B cell (primary cell): ENCODE data around the gene GPR137C. TPM values are rescaled to one million over a fixed set of nuclear protein-coding genes. Genes with fewer than 3 reads are reported as not detected.

Experiments
- ATAC-seq: fragments of 200-7000 bp; cut with Tn5 transposase; one replicate; pipeline ENCODE4 v1.10.0; 2021; ENCODE audit warnings: low read depth, mild to moderate bottlenecking, moderate number of reproducible peaks, moderate library complexity
- CTCF ChIA-PET: fragments of 350-600 bp; sonication (Branson Sonifier 250); formaldehyde crosslinking; loops from one replicate; lab custom pipeline; 2021; ENCODE audit warnings: antibody characterized with exemption, inconsistent platforms; lab: Charles Lee
- POLR2A ChIA-PET: fragments of 350-600 bp; sonication (Branson Sonifier 250); formaldehyde crosslinking; loops from one replicate; lab custom pipeline; 2021; ENCODE audit warnings: antibody characterized with exemption; lab: Charles Lee
- DNase-seq: peaks from one replicate; pipeline ENCODE4 v3.0.0; 2013
- H2AFZ ChIP-seq: 2 replicates; pipeline ENCODE4 v1.6.1; 2012; ENCODE audit warnings: mild to moderate bottlenecking, low read depth, low read length; ENCODE audit not compliant: insufficient read depth, poor library complexity, severe bottlenecking
- H3K27ac ChIP-seq, 2 donors: 1 replicate in 1 of 2; 2 replicates in 1 of 2; pipeline ENCODE4 v1.5.1; 2012 to 2013; ENCODE audit warnings: low read length in 2 of 2, mild to moderate bottlenecking in 2 of 2, moderate library complexity in 1 of 2
- H3K27me3 ChIP-seq, 4 experiments: fragments of 200-600 bp in 1 of 4; sonication (generic) in 1 of 4; replicated peaks in 1 of 4; 1 replicate in 2 of 4; 2 replicates in 2 of 4; pipeline versions ENCODE4 v1.6.1 to v1.7.0; 2013 to 2016; ENCODE audit warnings: low read length in 3 of 4, mild to moderate bottlenecking in 2 of 4, mixed read lengths in 1 of 4, moderate library complexity in 1 of 4; ENCODE audit not compliant: insufficient read depth in 4 of 4, control insufficient read depth in 3 of 4; ENCODE audit errors: control extremely low read depth in 1 of 4
- H3K36me3 ChIP-seq, 2 experiments: replicated peaks in 1 of 2; 1 replicate in 1 of 2; 2 replicates in 1 of 2; pipeline versions ENCODE4 v1.6.1 to v1.7.1; 2013; ENCODE audit warnings: low read length in 1 of 2; ENCODE audit not compliant: insufficient read depth in 2 of 2, control insufficient read depth in 1 of 2; ENCODE audit errors: control extremely low read depth in 1 of 2, extremely low read depth in 1 of 2
- H3K4me1 ChIP-seq, 2 donors: fragments of 200-600 bp in 1 of 2; sonication (generic) in 1 of 2; 1 replicate in 1 of 2; 2 replicates in 1 of 2; pipeline versions ENCODE4 v1.5.1 to v1.6.1; 2013 to 2017; ENCODE audit warnings: low read length in 2 of 2; ENCODE audit not compliant: control insufficient read depth in 2 of 2, insufficient read depth in 2 of 2
- H3K4me2 ChIP-seq: replicated peaks from 2 replicates; pipeline ENCODE3; 2012; ENCODE audit warnings: mild to moderate bottlenecking, low read depth, low read length; ENCODE audit not compliant: poor library complexity, severe bottlenecking
- H3K4me3 ChIP-seq, 5 experiments: fragments of 200-600 bp in 1 of 5; sonication (generic) in 1 of 5; 1 replicate in 3 of 5; 2 replicates in 2 of 5; pipeline versions ENCODE4 v1.5.1 to v1.7.0; 2011 to 2016; ENCODE audit warnings: low read length in 4 of 5, mild to moderate bottlenecking in 4 of 5, low read depth in 2 of 5, control low read depth in 1 of 5, moderate library complexity in 1 of 5; ENCODE audit not compliant: insufficient read depth in 1 of 5; ENCODE audit errors: control extremely low read depth in 1 of 5, extremely low read depth in 1 of 5
- H3K79me2 ChIP-seq: fragments of 200-600 bp; sonication (generic); one replicate; pipeline ENCODE4 v1.6.0; 2016; ENCODE audit warnings: low read length; ENCODE audit not compliant: control insufficient read depth, insufficient read depth
- H3K9ac ChIP-seq: fragments of 200-600 bp; sonication (generic); 2 replicates; pipeline ENCODE4 v1.6.1; 2017; ENCODE audit warnings: mild to moderate bottlenecking, low read length, moderate library complexity
- H3K9me3 ChIP-seq, 3 donors: one replicate each; pipeline versions ENCODE4 v1.6.1 to v1.7.1; 2013; ENCODE audit warnings: low read length in 2 of 3; ENCODE audit not compliant: control insufficient read depth in 2 of 3, insufficient read depth in 1 of 3; ENCODE audit errors: control extremely low read depth in 1 of 3
- H4K20me1 ChIP-seq: 2 replicates; pipeline ENCODE4 v1.6.0; 2012; ENCODE audit warnings: mild to moderate bottlenecking, low read length; ENCODE audit not compliant: insufficient read depth, control insufficient read depth, poor library complexity, severe bottlenecking
- H3K27ac Mint-ChIP-seq: one replicate; pipeline ENCODE4 v1.8.0; 2021; ENCODE audit warnings: mixed read lengths
- H3K27me3 Mint-ChIP-seq: one replicate; pipeline ENCODE4 v1.8.0; 2021; ENCODE audit warnings: mixed read lengths
- H3K4me1 Mint-ChIP-seq: one replicate; pipeline ENCODE4 v1.8.0; 2021; ENCODE audit warnings: mixed read lengths
- H3K4me3 Mint-ChIP-seq: one replicate; pipeline ENCODE4 v1.8.0; 2021; ENCODE audit warnings: mixed read lengths
- H3K9me3 Mint-ChIP-seq: one replicate; pipeline ENCODE4 v1.8.0; 2022; ENCODE audit warnings: mixed read lengths; ENCODE audit not compliant: insufficient read depth
- CTCF ChIP-seq: fragments of 200-600 bp; IDR thresholded peaks from one replicate; pipeline ENCODE4 v1.8.0; 2022; ENCODE audit warnings: antibody characterized with exemption, mild to moderate bottlenecking
- EZH2 ChIP-seq: IDR thresholded peaks from 2 replicates; pipeline ENCODE4 v1.6.1; 2012; ENCODE audit warnings: borderline replicate concordance, low read depth, mild to moderate bottlenecking, moderate library complexity, low read length; ENCODE audit not compliant: insufficient read depth, poor library complexity, severe bottlenecking
- WGBS: methylation state at CpG from one replicate; pipeline ENCODE4 v1.1.5; 2013; ENCODE audit warnings: missing lambda C conversion rate; ENCODE audit not compliant: insufficient coverage; 5-methylcytosine and 5-hydroxymethylcytosine counted together
- intact Hi-C: fragments of 100-400 bp; cut with micrococcal nuclease; formaldehyde crosslinking; loops from one replicate; pipeline ENCODE4 v1.10.0; 2022
- polyA plus RNA-seq: library from polyadenylated mRNA; depleted of rRNA; stranded (reverse); fragments of >200 nt; gene quantifications from 2 replicates; pipeline ENCODE4 v1.2.3, GENCODE V29; 2012
- total RNA-seq, 2 donors: library from RNA; stranded (reverse); fragments of 120-200 nt in 1 of 2; gene quantifications; 1 replicate in 1 of 2; 2 replicates in 1 of 2; pipeline versions ENCODE4 v1.2.3 to v1.2.4, GENCODE V29; 2013 to 2022

GPR137C gene
- total and polyA plus RNA-seq, 2 donors (not counting 1 experiment from before 2014, with no cell fraction given): 0.06 to 0.67 TPM

- ChIA-PET CTCF (no interaction called here), POLR2A (no interaction called here)
- Histone ChIP-seq H3K27ac (no peak overlapping the region), H3K4me1 (no peaks in the 10 kb centered on the region), H3K36me3 (peaks cover 7 to 23% of the 10 kb centered on the region in 2 experiments), H3K27me3 (no peaks in the 10 kb centered on the region), H3K9ac (no peak overlapping the region), H2AFZ (no peak overlapping the region), H3K79me2 (no peaks in the 10 kb centered on the region), H4K20me1 (no peaks in the 10 kb centered on the region), H3K4me2 (no peak overlapping the region), H3K4me3 (no peak overlapping the region), H3K9me3 (no peaks in the 10 kb centered on the region)
- Mint-ChIP-seq H3K4me3 (no peak overlapping the region), H3K4me1 (no peaks in the 10 kb centered on the region), H3K9me3 (no peaks in the 10 kb centered on the region), H3K27me3 (no peaks in the 10 kb centered on the region), H3K27ac (no peak overlapping the region)
- no peak for DNase-seq
- WGBS: no CpG with 5 or more reads among the region's 1 CpG
- no peak for TF ChIP-seq CTCF
- TF ChIP-seq EZH2: no peak
- intact Hi-C loops: no loop called here
- ATAC-seq: no peak
Measured at GRCh38 chr14:52660832-52661231, 108.2 kb downstream of the GPR137C start.

- Mint-ChIP-seq H3K27ac (no peak overlapping the region), H3K27me3 (no peaks in the 10 kb centered on the region), H3K4me3 (no peak overlapping the region), H3K9me3 (no peaks in the 10 kb centered on the region), H3K4me1 (no peaks in the 10 kb centered on the region)
- POLR2A ChIA-PET: no interaction called here
- Histone ChIP-seq H3K9ac (no peak overlapping the region), H3K27ac (no peak overlapping the region), H2AFZ (no peak overlapping the region), H3K27me3 (no peaks in the 10 kb centered on the region), H4K20me1 (no peaks in the 10 kb centered on the region), H3K9me3 (no peaks in the 10 kb centered on the region), H3K4me1 (no peaks in the 10 kb centered on the region), H3K4me2 (no peak overlapping the region), H3K36me3 (peaks cover 7 to 28% of the 10 kb centered on the region in 2 experiments), H3K79me2 (no peaks in the 10 kb centered on the region), H3K4me3 (no peak overlapping the region)
- CTCF ChIA-PET: no interaction called here
- intact Hi-C loops: no loop called here
- DNase-seq (no peak), ATAC-seq (no peak)
- TF ChIP-seq EZH2 (no peak), CTCF (no peak)
- WGBS: no CpG with 5 or more reads among the region's 2 CpGs
Measured at GRCh38 chr14:52661314-52661713, 108.7 kb downstream of the GPR137C start.
